HepG2 (cell line): Measurements from ENCODE around the gene FAM156B. TPM values are rescaled to one million over a fixed set of nuclear protein-coding genes. Genes with fewer than 3 reads are reported as not detected.
A peak's percentile ranks its signal among the peaks of the same experiment; 100 is the strongest.

ENCODE experiments used
- AFF4 ChIP-seq: sonication (generic); formaldehyde crosslinking; IDR thresholded peaks from 2 replicates; pipeline ENCODE4 v1.4.0; 2020; ENCODE audit warnings: missing genetic modification reagents
- ARID4A ChIP-seq: sonication (generic); formaldehyde crosslinking; IDR thresholded peaks from 2 replicates; pipeline ENCODE4 v1.5.0; 2020; ENCODE audit warnings: mild to moderate bottlenecking, missing genetic modification reagents, borderline replicate concordance
- BCLAF1 ChIP-seq: fragments of 450-650 bp; IDR thresholded peaks from 2 replicates; pipeline ENCODE4 v1.6.1; 2017; ENCODE audit warnings: mild to moderate bottlenecking
- ELK4 ChIP-seq: sonication (generic); formaldehyde crosslinking; IDR thresholded peaks from 2 replicates; pipeline ENCODE4 v1.9.0; 2021; ENCODE audit warnings: missing genetic modification reagents, borderline replicate concordance
- MIXL1 ChIP-seq: IDR thresholded peaks from 2 replicates; pipeline ENCODE4 v1.6.1; 2016
- PHB2 ChIP-seq: fragments of 450-650 bp; IDR thresholded peaks from 2 replicates; pipeline ENCODE4 v1.6.1; 2018; ENCODE audit not compliant: partially characterized antibody
- POLR2AphosphoS2 ChIP-seq: IDR thresholded peaks from 2 replicates; pipeline ENCODE4 v1.6.1; 2011; ENCODE audit warnings: low read depth, low read length, improper control_type of control experiment
- SMARCE1 ChIP-seq: fragments of 450-650 bp; IDR thresholded peaks from 2 replicates; pipeline ENCODE4 v1.6.1; 2017; ENCODE audit warnings: borderline replicate concordance
- ZNF362 ChIP-seq: sonication (generic); formaldehyde crosslinking; IDR thresholded peaks from 2 replicates; pipeline ENCODE4 v1.4.0; 2020; ENCODE audit warnings: missing genetic modification reagents, mild to moderate bottlenecking, borderline replicate concordance
- ZNF562 ChIP-seq: sonication (generic); formaldehyde crosslinking; IDR thresholded peaks from 2 replicates; pipeline ENCODE4 v1.8.0; 2022; ENCODE audit warnings: missing genetic modification reagents, borderline replicate concordance
- ZNF574 ChIP-seq: sonication (generic); formaldehyde crosslinking; IDR thresholded peaks from 2 replicates; pipeline ENCODE4 v1.4.0; 2020; ENCODE audit warnings: missing genetic modification reagents
- polyA plus RNA-seq, 8 experiments: library from polyadenylated mRNA; depleted of rRNA in 3 of 8; stranded (reverse) in 7 of 8; unstranded in 1 of 8; fragments of >200 nt; fragmentation: Illumina TruSeq in 4 of 8; extraction: Trizol in 4 of 8; gene quantifications; 2 replicates each; pipeline versions ENCODE4 v1.2.1 to v1.2.3, GENCODE V29; 2011 to 2016; ENCODE audit warnings: low read depth in 4 of 8, missing spikeins in 1 of 8, mixed read lengths in 1 of 8; ENCODE audit not compliant: insufficient read depth in 1 of 8
- total RNA-seq, 5 experiments: library from RNA; depleted of rRNA; stranded (reverse); fragments of >200 nt; fragmentation: Illumina TruSeq; extraction: Trizol; gene quantifications; 2 replicates each; pipeline ENCODE4 v1.2.3, GENCODE V29; 2016; ENCODE audit warnings: low read depth in 1 of 5

Gene FAM156B
- total and polyA plus RNA-seq, 2 of the 13 experiments (the other 11 are each of a cell fraction or from before 2014, with no cell fraction given), result 7.8 to 82.1 TPM

GRCh38 chrX:52934704-52935469 lies 37.8 kb downstream of the FAM156B start (continued):
- TF ChIP-seq ARID4A (CRISPR knock-in tag) (peak; percentile 70; the same call in 1 of the 2 replicates), ELK4 (CRISPR knock-in tag) (no peak), ZNF362 (peak; percentile 100), MIXL1 (no peak), ZNF562 (CRISPR knock-in tag) (no peak), POLR2AphosphoS2 (no peak), PHB2 (no peak), ZNF574 (CRISPR knock-in tag) (peak; percentile 89), AFF4 (no peak), BCLAF1 (no peak), SMARCE1 (no peak)
